Cerebellar cortex (tissue), 1 donor: ENCODE measurements around the gene PSMA8.
"Not testable (repeated sequence)": the region's sequence is repeated elsewhere in the genome, so short reads cannot be mapped to it uniquely, and the experiment has no call there.

Experiments used
- DNase-seq: peaks from one replicate; pipeline ENCODE4 v3.0.0-alpha.2; 2015; ENCODE audit warnings: low spot score

The PSMA8 gene

GRCh38 chr18:26133652-26134051, at the start of gene PSMA8:
TSS of gene PSMA8 (plus strand) at chr18:26133869. CDS start at chr18:26133966, 97 bp downstream.
- no peak for DNase-seq

GRCh38 chr18:26085056-26085455, 48.6 kb upstream of the PSMA8 start:
- no peak for DNase-seq

- no peak for DNase-seq
These were observed 46.7 kb upstream of the PSMA8 start for GRCh38 chr18:26086959-26087358.

- DNase-seq: no peak
These were observed 45.2 kb upstream of the PSMA8 start for GRCh38 chr18:26088487-26088886.

GRCh38 chr18:26089293-26090129, 44.2 kb upstream of the PSMA8 start:
- peak; percentile 28 for DNase-seq

DNA sequence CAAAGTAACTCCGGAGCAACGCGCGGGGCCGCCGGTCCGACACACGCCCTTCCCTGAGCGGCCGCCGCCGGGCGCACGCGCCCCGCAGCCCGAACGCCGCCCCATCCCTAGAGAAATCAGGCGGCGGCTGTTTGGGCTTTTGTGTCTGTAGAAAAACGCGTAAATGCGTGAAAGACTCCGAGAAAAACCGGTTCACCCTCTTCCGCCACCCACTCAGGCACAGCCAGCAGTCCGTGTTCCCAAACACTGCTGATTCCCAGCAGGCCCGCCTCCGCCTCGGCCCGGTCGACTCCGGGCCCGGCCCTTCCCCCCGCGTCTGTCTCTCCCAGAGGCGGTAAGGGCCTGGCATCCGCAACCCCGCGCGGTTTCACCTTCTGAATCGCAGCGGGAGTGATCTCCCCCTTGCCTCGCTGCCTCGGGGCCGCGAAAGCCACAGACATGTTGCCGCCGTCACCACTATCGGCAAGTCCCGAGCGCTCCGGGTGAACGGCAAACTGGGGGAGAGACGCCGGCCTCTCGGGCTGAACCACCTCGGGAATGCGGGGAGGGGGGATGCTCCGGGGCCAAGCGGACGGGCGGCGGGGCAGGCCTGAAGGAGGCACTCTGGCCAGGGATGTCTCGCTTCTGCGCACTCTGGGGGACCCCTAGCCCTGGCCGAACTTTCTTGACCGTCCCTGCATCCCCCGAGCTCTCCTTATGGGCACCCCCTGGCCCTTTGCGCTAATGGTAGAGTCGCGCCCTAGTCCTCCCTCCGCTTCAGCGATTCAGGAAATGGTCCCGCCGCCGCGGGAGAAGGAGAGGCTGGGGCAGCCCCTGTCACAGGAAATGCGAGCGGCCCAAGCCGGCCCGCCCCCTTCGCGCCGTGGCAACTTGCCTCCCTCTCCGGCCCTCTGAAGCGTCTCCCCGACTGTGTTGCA, 43.3 kb upstream of the PSMA8 start, which contains the start of gene SS18:
TSS of gene SS18 (minus strand) at position 484 of the 917 bp plus-strand sequence. CDS start at position 440, 44 bp downstream.
- DNase-seq: peak; percentile 93

DNA sequence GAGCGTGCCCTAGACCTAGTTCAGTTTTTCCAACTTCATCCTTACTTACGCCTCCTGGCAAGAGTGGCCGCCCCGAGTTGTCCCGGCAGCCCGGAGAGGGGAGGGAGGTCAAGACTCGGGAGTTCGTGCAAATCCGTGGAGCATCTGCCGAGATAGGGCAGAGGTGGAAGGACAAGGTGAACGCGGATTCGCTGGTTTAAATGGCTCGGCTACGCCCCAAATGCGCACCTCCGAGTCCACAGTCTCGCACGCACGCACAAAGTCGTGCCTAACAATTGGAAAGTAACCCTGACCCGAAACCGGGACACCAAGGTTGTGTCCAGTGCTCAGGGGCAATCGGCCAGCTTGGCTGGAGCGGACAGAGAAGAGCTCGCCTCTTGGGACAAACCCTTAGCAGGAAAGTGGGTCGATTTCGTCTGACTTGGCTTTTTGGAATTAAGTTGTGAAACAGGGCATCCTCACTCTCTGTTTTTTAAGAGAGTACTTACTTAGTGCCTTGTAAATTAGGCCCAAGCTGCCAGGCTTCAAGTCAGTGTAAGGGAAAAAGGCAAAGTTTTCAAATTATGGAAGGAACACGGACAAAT, 42.5 kb upstream of the PSMA8 start:
- DNase-seq: no peak

DNA sequence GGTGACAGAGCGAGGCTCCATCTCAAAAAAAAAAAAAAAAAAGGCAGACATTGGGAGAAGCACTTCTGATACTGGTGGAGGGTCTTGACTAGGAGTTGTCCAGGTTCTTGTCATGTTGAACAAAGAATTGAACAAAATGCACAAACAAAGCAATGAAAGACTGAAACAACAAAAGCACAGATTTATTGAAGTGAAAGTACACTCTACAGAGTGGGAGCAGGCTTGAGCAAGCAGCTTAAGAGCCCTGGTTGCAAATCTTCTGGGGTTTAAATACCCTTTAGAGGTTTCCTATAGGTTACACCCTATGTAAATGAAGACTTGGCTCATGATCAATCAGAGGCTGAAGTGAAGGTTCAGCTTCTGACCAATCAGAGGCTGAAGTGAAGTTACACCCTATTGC, 36.8 kb upstream of the PSMA8 start:
- no peak for DNase-seq

GRCh38 chr18:26097563-26097962, 36.1 kb upstream of the PSMA8 start:
- DNase-seq: no peak

- peak; percentile 13 for DNase-seq
These were observed 30.1 kb upstream of the PSMA8 start for GRCh38 chr18:26103579-26103978.

DNA sequence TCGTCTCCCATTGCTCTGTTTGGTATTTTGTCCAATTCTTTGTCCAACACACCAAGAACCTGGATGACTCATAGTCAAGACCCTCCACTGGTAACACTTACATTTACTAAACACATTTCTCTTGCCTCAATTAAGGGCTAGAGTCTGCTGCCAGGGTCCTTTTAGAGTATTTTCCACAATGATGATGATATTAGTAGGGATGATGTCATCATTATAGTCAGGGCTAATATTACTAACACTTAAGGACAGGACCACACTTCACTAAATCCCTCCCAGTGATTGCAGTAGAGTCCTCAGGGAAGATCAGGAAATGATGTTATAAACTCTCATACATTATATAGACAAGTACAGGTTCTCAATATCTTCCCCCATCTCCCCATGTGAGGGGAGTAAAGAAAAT, 29.6 kb upstream of the PSMA8 start:
- DNase-seq: no peak

GRCh38 chr18:26119246-26119645, 14.4 kb upstream of the PSMA8 start:
- no peak for DNase-seq

DNA sequence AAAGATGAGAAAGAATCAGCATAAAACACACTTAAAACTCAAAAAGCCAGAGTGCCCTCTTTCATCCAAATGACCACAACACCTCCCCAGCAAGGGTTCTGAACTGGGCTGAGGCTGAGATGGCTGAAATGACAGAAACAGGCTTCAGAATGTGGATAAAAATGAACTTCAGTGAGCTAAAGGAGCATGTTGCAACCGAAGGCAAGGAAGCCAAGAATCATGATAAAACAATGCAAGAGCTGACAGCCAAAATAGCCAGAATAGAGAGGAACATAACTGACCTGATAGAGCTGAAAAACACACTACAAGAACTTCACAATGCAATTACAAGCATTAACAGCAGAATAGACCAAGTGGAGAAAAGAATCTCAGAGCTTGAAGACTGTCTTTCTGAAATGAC, 12.2 kb upstream of the PSMA8 start:
- DNase-seq: no peak

DNA sequence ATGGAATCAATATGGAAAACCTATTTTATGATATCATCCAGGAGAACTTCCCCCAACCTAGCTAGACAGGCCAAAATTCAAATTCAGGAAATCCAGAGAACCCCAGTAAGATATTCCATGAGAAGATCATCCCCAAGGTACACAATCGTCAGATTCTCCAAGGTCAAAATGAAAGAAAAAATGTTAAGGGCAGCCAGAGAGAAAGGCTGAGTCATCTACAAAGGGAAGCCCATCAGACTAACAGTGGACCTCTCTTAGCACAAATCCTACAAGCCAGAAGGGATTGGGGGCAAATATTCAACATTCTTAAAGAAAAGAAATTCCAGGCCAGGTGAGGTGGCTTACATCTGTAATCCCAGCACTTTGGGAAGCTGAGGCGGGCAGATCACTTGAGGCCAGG, 11.7 kb upstream of the PSMA8 start:
- DNase-seq: not testable (repeated sequence)

DNA sequence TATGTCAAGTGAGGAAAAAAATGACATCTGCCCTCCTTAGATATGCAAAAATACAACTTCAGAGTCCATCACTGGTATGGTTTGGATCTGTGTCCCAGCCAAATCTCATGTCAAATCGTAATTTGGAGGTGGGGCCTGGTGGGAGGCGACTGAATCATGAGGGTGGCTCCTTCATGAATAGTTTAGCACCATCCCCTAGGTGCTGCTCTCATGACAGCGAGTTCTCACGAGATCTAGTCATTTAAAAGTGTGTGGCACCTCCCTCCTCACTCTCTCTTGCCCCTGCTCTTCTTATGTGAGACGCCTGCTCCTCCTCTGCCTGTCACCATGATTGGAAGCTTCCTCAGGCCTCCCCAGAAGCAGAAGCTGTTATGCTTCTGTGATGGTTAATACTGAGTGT, 5.9 kb upstream of the PSMA8 start:
- no peak for DNase-seq

DNA sequence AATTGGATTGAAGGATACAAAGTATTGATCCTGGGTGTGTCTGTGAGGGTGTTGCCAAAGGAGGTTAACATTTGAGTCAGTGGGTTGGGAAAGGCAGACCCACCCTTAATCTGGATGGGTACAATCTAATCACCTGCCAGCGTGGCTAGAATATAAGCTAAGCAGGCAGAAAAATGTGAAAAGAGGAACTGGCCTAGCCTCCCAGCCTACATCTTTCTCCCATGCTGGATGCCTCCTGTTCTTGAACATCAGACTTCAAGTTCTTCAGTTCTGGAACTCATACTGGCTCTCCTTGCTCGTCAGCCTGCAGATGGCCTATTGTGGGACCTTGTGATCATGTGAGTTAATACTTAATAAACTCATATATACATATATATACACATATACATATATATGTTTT, 5.5 kb upstream of the PSMA8 start:
- not testable (repeated sequence) for DNase-seq

DNA sequence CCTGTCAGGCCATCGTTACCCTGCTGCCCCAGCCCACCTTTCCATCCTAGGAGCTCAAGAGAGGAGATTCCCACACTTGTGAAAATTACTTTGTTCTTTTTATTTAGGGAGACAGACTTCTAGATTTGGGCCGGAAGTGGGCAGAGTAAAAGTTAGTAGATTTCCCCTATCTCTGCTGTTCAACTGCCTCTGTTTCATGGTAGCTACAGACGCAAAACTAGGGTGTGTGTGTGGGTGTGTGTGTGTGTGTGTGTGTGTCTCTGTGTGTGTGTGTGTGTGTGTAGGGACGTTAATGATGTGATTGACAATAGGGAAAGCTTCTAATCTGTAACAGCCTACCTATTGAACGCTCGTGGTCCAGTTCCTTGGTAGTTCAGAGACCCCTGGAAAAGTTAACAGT, 438 bp downstream of the PSMA8 start:
- DNase-seq: no peak

- DNase-seq: no peak
These were observed 1.9 kb downstream of the PSMA8 start for GRCh38 chr18:26135548-26135947.

- DNase-seq: no peak
These were observed 23.7 kb downstream of the PSMA8 start for GRCh38 chr18:26157326-26157725.

DNA sequence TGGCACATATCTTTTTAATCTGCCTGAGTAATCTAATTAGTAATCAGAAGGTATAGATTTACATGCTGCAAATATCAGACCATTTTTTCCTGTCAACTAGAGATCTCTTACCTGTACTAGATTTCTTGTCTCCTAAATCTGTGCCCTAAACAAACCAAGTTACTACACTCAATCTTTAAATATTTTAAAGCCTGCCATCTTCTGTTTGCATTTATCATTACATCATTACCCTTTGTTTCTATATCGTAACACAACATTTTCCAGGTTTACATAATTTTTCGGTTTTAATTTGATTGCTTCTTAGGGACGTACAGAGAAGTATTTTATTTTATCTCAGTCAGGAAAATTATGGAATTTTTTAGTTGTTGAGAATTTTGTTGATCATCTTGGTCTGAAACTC, 25.7 kb downstream of the PSMA8 start:
- DNase-seq: peak; percentile 3

DNA sequence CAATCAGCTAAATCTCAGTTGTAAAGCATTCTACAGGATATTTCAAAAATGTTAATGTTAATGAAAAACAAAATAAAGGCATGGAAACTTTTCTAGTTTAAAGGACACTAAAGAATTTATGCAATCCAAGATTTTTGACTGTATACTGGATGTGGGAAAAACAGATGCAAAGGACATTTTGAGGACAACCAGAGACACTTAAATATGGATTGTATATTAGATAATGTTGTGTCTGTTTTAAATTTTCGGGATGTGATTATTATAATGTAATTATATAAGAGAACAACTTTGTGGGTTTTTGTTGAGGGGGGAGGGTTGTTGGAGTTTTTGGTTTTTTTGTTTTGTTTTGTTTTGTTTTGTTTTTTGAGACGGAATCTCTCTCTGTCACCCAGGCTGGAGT, 30.9 kb downstream of the PSMA8 start:
- DNase-seq: no peak

DNA sequence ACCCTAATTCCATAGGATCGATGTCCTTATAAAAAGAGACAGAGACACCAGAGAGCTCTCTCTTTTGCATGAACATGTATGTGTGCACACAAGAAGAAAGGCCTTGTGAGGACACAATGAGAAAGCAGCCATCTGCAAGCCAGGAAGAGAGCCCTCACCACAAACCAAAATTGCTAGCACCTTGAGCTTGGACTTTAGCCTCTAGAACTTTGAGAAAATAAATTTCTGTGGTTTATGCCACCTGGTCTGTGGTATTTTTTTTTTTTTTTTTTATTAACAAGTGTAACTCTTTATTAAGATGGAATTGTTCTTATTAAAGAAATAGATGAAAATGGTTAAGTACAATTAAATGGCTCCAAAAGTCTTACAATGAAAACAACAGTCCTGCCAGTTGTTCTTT, 33.9 kb downstream of the PSMA8 start:
- DNase-seq: not testable (repeated sequence)

- no peak for DNase-seq
These were observed 41.8 kb downstream of the PSMA8 start for GRCh38 chr18:26175481-26175880.
